ENCODE data around the gene HIRIP3. TPM values are rescaled to one million over a fixed set of nuclear protein-coding genes. Genes with fewer than 3 reads are reported as not detected.

Gene HIRIP3
- total and polyA plus RNA-seq, 2 donors from 2014 or later, result 16.0 to 18.7 TPM

GRCh38 chr16:29978081-29978480 lies 17.3 kb downstream of the HIRIP3 start:
- H3K4me3 ChIP-seq (ENCODE audit: low read length in 3 of 3), result peak overlapping the region in 1 of 3 donors; percentile 96
- H3K36me3 ChIP-seq (ENCODE audit: control insufficient read depth in 2 of 3, insufficient read depth in 3 of 3, low read length in 3 of 3), result peaks cover 17 to 56% (median 42%) of the 10 kb centered on the region in 3 donors
- H3K27ac ChIP-seq (ENCODE audit: low read depth in 2 of 2, low read length in 2 of 2), result no peak overlapping the region
- TF ChIP-seq CTCF (IDR thresholded peaks at IDR 0.05; ENCODE audit: borderline replicate concordance, extremely low read depth, insufficient read depth), result no peak
- DNase-seq (peak in 1 of 5 donors; percentile 17), FAIRE-seq (no peak)
- H3K9me3 ChIP-seq (ENCODE audit: control insufficient read depth in 2 of 3, insufficient read depth in 1 of 3, low read length in 3 of 3), result no peaks in the 10 kb centered on the region
- H3K4me1 ChIP-seq (ENCODE audit: control insufficient read depth in 2 of 3, insufficient read depth in 2 of 3, low read depth in 1 of 3, low read length in 3 of 3), result peaks cover 3 to 30% (median 14%) of the 10 kb centered on the region in 3 donors
- intact Hi-C loops (cut with DNase I), result no loop called here
- no peaks in the 10 kb centered on the region for H3K27me3 ChIP-seq (ENCODE audit: control insufficient read depth, insufficient read depth, low read length)
- H3K9ac ChIP-seq (ENCODE audit: low read length in 3 of 3), result no peak overlapping the region

- Histone ChIP-seq H3K4me3 (ENCODE audit: low read length in 3 of 3) (peak overlapping the region; percentile 7 to 96 (median 86)), H3K36me3 (ENCODE audit: control insufficient read depth in 2 of 3, insufficient read depth in 3 of 3, low read length in 3 of 3) (peaks cover 17 to 48% (median 34%) of the 10 kb centered on the region in 3 donors), H3K4me1 (ENCODE audit: control insufficient read depth in 2 of 3, insufficient read depth in 2 of 3, low read depth in 1 of 3, low read length in 3 of 3) (peaks cover 3 to 30% (median 14%) of the 10 kb centered on the region in 3 donors), H3K27ac (ENCODE audit: low read depth in 2 of 2, low read length in 2 of 2) (peak overlapping the region in 1 of 2 donors; percentile 15), H3K9ac (ENCODE audit: low read length in 3 of 3) (peak overlapping the region in 1 of 3 donors; percentile 38), H3K9me3 (ENCODE audit: control insufficient read depth in 2 of 3, insufficient read depth in 1 of 3, low read length in 3 of 3) (no peaks in the 10 kb centered on the region), H3K27me3 (ENCODE audit: control insufficient read depth, insufficient read depth, low read length) (no peaks in the 10 kb centered on the region)
- DNase-seq (no peak), FAIRE-seq (no peak)
- TF ChIP-seq CTCF (IDR thresholded peaks at IDR 0.05; ENCODE audit: borderline replicate concordance, extremely low read depth, insufficient read depth), result no peak
- intact Hi-C loops (cut with DNase I), result no loop called here
Measured at GRCh38 chr16:29977063-29977825, 18.2 kb downstream of the HIRIP3 start.

- intact Hi-C loops (cut with DNase I), result no loop called here
- no peak for TF ChIP-seq CTCF (IDR thresholded peaks at IDR 0.05; ENCODE audit: borderline replicate concordance, extremely low read depth, insufficient read depth)
- H3K27me3 ChIP-seq (ENCODE audit: control insufficient read depth, insufficient read depth, low read length), result no peaks in the 10 kb centered on the region
- peaks cover 15 to 35% (median 27%) of the 10 kb centered on the region in 3 donors for H3K36me3 ChIP-seq (ENCODE audit: control insufficient read depth in 2 of 3, insufficient read depth in 3 of 3, low read length in 3 of 3)
- H3K9ac ChIP-seq (ENCODE audit: low read length in 3 of 3), result peak overlapping the region in 2 of 3 donors; percentile 38 to 93
- DNase-seq (no peak), FAIRE-seq (no peak)
- H3K27ac ChIP-seq (ENCODE audit: low read depth in 2 of 2, low read length in 2 of 2), result peak overlapping the region in 1 of 2 donors; percentile 32
- peaks cover 3 to 30% (median 14%) of the 10 kb centered on the region in 3 donors for H3K4me1 ChIP-seq (ENCODE audit: control insufficient read depth in 2 of 3, insufficient read depth in 2 of 3, low read depth in 1 of 3, low read length in 3 of 3)
- H3K4me3 ChIP-seq (ENCODE audit: low read length in 3 of 3), result peak overlapping the region; percentile 21 to 96 (median 86)
- H3K9me3 ChIP-seq (ENCODE audit: control insufficient read depth in 2 of 3, insufficient read depth in 1 of 3, low read length in 3 of 3), result no peaks in the 10 kb centered on the region
Measured at GRCh38 chr16:29975811-29976511, 19.5 kb downstream of the HIRIP3 start.

Data from kidney (tissue), 14 donors.